GM12865 (cell line): Measurements from ENCODE around the gene NDST1.

Experiments used
- DNase-seq: peaks from one replicate; pipeline ENCODE4 v3.0.0; 2010; ENCODE audit warnings: low read depth
- H3K4me3 ChIP-seq: 2 replicates; pipeline ENCODE4 v1.5.1; 2011; ENCODE audit warnings: mild to moderate bottlenecking, low read depth, low read length, control low read depth
- TF ChIP-seq, protein P1 (sequence below): IDR thresholded peaks from 2 replicates; pipeline ENCODE4 v1.5.1; 2011; ENCODE audit warnings: low read length, control low read depth, low read depth, inconsistent platforms; ENCODE audit not compliant: insufficient read depth; ENCODE audit errors: missing control alignments

Gene NDST1

DNA sequence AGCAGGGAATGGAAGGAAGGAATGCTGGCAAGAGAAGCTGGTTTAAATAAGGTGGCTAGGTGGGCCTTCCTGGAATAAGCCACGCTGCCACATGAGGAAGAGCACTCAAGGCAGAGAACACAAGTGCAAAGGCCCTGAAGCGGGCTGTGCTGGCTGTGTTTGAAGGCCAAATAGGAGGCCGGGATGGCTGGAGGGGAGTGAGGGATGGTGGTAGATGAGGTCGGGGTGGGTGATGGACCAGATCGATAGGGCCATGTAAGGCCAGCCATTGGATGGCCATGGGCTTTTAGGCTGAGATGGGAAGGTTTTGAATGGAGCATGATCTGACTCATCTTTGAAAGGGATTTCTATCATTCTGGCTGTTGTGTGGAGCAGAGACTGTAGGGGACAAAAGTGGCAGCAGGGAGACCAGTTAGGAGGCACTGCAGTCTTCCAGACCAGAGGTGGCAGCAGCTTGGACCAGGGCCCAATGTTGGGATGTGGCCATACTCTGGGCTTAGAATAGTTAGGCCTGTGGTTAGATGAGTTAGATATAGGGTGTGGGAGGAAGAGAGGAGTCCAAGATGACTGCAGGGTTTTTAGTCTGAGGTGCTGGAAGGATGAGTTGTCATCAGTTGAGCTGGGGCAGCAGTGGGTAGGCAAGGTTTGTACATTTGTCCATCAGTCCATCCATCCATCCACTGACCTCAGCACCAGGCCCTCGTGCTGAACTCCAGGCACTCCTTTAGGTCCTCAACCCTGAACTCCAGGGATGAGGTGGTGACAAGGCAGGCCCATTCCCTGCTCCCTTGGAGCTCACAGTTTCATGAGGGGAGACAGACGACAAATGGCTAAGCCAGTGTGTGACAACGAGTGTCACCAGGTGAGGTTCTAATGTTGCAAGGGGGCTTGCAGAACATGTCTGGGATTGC, 30.3 kb downstream of the NDST1 start:
- DNase-seq = no peak
- no peak overlapping the region for H3K4me3 ChIP-seq
- TF ChIP-seq, protein P1, sequence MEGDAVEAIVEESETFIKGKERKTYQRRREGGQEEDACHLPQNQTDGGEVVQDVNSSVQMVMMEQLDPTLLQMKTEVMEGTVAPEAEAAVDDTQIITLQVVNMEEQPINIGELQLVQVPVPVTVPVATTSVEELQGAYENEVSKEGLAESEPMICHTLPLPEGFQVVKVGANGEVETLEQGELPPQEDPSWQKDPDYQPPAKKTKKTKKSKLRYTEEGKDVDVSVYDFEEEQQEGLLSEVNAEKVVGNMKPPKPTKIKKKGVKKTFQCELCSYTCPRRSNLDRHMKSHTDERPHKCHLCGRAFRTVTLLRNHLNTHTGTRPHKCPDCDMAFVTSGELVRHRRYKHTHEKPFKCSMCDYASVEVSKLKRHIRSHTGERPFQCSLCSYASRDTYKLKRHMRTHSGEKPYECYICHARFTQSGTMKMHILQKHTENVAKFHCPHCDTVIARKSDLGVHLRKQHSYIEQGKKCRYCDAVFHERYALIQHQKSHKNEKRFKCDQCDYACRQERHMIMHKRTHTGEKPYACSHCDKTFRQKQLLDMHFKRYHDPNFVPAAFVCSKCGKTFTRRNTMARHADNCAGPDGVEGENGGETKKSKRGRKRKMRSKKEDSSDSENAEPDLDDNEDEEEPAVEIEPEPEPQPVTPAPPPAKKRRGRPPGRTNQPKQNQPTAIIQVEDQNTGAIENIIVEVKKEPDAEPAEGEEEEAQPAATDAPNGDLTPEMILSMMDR = no peak

DNA sequence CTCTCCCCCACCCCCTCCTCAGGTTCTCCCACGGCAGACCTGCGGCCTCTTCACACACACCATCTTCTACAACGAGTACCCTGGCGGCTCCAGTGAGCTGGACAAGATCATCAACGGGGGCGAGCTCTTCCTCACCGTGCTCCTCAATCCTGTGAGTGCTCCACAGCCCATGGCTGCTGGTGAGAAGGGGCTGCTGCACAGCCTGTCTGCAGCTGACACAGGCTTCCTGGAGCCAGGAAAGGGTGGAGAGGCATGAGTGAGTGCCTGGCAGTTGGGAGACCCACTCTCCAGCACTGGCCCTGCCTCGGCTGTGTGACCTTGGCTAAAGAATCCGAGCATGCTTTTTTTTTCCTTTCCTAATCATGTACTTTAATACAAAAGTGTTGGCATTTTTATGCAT, 31.3 kb downstream of the NDST1 start:
- no peak overlapping the region for H3K4me3 ChIP-seq
- TF ChIP-seq, protein P1 = no peak
- DNase-seq = no peak

DNA sequence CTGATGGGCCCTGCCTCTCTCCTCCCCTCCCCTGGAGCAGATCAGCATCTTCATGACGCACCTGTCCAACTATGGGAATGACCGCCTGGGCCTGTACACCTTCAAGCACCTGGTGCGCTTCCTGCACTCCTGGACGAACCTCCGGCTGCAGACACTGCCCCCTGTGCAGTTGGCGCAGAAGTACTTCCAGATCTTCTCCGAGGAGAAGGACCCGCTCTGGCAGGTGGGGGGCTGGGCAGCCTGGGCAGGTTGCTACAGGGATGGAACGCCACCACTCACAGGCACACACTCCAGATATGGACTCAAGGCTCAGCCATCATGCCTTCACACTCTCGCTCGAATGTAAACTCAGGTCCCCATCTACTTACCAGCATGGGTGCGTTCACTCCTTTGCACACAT, 32.1 kb downstream of the NDST1 start:
- no peak for DNase-seq
- TF ChIP-seq, protein P1 = no peak
- H3K4me3 ChIP-seq = no peak overlapping the region

DNA sequence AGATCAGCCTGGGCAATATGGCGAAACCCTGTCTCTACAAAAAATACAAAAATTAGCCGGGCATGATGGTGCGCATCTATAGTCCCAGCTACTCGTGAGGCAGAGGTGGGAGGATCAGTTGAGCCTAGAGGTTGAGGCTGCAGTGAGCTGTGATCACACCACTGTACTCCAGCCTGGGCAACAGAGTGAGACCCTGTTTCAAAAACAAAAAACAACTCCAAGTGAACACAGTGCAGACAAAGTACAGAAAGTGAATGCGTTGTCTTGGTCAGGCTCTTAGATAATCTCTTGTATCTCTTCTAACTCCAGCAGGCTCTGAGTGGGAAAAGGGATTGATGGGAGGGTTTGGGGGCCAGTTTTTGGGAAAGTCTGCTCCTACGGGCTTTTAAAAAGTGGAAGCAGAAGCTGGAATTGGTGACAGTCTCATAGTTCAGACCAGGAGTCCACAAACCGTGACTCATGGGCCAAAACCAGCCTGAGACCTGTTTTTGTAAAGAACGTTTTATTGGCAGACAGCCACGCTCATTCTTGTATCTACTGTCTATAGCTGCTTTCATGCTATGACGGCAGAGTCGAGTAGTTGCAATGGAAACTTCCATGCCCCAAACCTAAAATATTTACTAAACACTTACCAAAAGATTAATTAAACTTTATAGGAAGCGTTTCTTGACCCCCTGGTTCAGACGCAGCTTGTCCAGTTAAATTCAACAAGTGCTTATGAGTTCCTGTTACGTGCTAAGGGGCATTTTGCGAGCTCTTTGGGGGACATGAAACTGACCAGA, 32.9 kb downstream of the NDST1 start:
- DNase-seq = no peak
- no peak overlapping the region for H3K4me3 ChIP-seq
- TF ChIP-seq, protein P1 = no peak

DNA sequence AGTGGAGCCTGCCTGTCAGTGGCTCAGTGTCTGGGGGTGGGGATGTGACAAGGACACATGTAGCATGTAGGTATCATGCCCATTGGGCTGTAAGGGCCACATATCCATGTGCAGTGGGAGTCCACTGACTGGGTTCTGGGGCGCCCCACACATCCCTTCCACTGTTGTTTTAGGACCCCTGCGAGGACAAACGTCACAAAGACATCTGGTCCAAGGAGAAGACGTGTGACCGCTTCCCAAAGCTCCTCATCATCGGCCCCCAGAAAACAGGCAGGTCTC, 33.4 kb downstream of the NDST1 start:
- TF ChIP-seq, protein P1 = no peak
- DNase-seq = no peak
- no peak overlapping the region for H3K4me3 ChIP-seq

DNA sequence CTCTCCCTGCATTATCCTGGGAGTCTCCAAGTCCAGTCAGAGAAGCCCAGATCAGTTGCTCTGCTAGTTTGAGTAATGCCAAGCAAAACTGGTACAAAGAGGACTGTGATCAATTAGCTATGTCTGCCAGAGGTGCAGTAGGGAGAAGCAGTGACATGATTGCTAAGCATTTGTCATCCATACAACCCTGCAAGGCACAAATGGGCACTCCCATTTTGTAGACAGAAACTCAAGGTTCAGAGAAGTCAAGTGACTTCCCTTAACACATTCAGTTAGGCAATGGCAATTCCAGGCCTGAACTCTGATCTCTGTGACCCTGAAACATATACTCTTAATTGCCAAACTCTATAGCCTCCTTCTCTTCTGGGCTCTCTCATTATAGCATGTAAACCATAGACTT, 34.0 kb downstream of the NDST1 start:
- TF ChIP-seq, protein P1 = no peak
- DNase-seq = no peak

DNA sequence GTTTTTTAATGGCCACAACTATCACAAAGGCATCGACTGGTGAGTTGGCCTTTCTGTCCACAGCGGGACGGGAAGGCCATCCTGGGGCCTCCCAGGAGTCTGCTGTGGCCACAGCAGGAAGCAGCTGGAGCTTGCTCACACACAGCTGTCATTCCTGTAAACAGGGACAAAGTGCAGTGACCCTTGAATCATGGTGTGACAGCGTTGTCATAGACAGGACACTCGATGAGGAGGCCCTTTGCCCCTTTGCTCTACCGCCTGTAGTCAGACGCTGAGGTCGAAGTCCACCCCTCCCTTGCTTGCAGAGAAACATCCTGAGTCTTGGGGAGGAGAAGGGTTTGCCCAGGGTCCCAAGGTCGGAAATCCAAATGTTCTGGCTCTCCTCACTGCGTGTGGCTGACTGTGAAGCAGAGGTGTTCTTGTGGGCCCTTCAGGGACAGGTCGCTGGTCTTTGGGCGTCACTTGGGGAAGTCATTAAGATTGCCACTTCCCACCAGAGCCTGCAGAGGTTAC, 35.1 kb downstream of the NDST1 start:
- TF ChIP-seq, protein P1 = no peak
- DNase-seq = no peak
- no peak overlapping the region for H3K4me3 ChIP-seq

More for the DNA sequence above, 34.0 kb downstream of the NDST1 start:
- no peak overlapping the region for H3K4me3 ChIP-seq
